Measurements from ENCODE around the gene LRRC4B.

The LRRC4B gene

GRCh38 chr19:50556282-50557008, 11.8 kb downstream of the LRRC4B start (continued):
- peak; percentile 30; the same call in 1 of the 2 replicates for TF ChIP-seq PRDM10 (tag by site-specific recombination; IDR thresholded peaks at IDR 0.05)
- TF ChIP-seq ZBTB17 (tag by site-specific recombination; IDR thresholded peaks at IDR 0.05) = peak; percentile 42
- TF ChIP-seq ZNF843 (tag by site-specific recombination; IDR thresholded peaks at IDR 0.05) = 0 out of 2 replicates have a peak, but pooled peaks have one; percentile 9
- peak; percentile 82; the same call in 1 of the 2 replicates for TF ChIP-seq ZNF10 (tag by site-specific recombination; IDR thresholded peaks at IDR 0.05)
- TF ChIP-seq ZFP3 (tag by site-specific recombination; IDR thresholded peaks at IDR 0.05; ENCODE audit: low read depth) = no peak
- TF ChIP-seq ZBTB20 (tag by site-specific recombination; IDR thresholded peaks at IDR 0.05) = peak; percentile 42; the same call in 1 of the 2 replicates
- peak; percentile 43 for TF ChIP-seq ZNF580 (tag by site-specific recombination; IDR thresholded peaks at IDR 0.05)
- TF ChIP-seq, protein P1, sequence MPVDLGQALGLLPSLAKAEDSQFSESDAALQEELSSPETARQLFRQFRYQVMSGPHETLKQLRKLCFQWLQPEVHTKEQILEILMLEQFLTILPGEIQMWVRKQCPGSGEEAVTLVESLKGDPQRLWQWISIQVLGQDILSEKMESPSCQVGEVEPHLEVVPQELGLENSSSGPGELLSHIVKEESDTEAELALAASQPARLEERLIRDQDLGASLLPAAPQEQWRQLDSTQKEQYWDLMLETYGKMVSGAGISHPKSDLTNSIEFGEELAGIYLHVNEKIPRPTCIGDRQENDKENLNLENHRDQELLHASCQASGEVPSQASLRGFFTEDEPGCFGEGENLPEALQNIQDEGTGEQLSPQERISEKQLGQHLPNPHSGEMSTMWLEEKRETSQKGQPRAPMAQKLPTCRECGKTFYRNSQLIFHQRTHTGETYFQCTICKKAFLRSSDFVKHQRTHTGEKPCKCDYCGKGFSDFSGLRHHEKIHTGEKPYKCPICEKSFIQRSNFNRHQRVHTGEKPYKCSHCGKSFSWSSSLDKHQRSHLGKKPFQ (tag by site-specific recombination; IDR thresholded peaks at IDR 0.05) = no peak
- TF ChIP-seq KLF1 (tag by site-specific recombination; IDR thresholded peaks at IDR 0.05) = peak; percentile 80
- TF ChIP-seq ZIC2 (tag by site-specific recombination; IDR thresholded peaks at IDR 0.05) = peak; percentile 88
- 0 out of 2 replicates have a peak, but pooled peaks have one; percentile 12 for TF ChIP-seq ZBTB21 (tag by site-specific recombination; IDR thresholded peaks at IDR 0.05)
- TF ChIP-seq ZBTB26 (tag by site-specific recombination; optimal IDR thresholded peaks at IDR 0.05) = peak; percentile 25
- peak; percentile 63 for TF ChIP-seq SP2 (tag by site-specific recombination; IDR thresholded peaks at IDR 0.05)
- TF ChIP-seq KLF17 (tag by site-specific recombination; IDR thresholded peaks at IDR 0.05) = peak; percentile 71; the same call in 1 of the 2 replicates
- TF ChIP-seq ZNF398 (tag by site-specific recombination; IDR thresholded peaks at IDR 0.05) = peak; percentile 63
- no peak for TF ChIP-seq ZNF146 (tag by site-specific recombination; IDR thresholded peaks at IDR 0.05)
- TF ChIP-seq ZNF2 (tag by site-specific recombination; IDR thresholded peaks at IDR 0.05) = peak; percentile 41; the same call in 1 of the 2 replicates
